ENCODE data around the gene SULT1A2.

DNA sequence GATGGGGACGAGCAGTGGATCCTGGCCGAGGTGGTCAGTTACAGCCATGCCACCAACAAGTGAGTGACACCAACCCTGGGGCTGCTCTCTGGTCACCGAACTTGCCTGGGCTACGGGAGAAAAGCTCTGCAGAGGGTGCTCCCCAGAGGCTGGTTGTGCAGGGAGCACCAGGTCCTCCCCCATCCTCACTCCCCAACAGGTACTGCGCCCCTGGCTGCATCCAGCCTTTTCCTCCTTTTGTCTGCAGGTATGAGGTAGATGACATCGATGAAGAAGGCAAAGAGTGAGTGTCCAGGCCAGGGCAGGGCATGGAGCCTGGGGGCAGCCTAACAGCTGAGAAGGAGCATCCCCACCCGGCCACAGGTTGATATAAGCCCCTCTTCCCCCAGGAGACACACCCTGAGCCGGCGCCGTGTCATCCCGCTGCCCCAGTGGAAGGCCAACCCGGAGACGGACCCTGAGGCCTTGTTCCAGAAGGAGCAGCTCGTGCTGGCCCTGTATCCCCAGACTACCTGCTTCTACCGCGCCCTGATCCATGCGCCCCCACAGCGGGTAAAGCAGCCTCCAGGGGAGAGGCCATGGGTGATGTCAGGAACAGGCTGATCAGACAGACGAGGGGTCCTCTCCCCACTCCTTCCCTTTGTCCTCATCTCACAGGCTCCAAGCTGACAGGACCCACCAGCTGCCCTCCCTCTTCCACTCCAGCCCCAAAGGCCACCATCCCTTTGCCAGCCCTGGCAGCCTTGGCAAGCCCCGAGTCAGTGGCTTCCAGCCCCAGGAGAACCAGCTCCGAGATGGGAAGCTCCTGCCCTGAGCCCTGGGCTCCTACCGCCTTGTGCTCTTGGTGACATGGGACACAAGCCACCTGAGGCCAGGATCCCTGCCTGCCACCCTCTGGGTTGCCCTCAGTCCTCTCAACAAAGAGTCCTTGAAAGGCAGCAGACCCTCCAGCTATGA lies 6.2 kb downstream of the SULT1A2 start:
- TF ChIP-seq POLR2A (IDR thresholded peaks at IDR 0.05), result no peak
- TF ChIP-seq CTCF (IDR thresholded peaks at IDR 0.05), result no peak
